Measurements from ENCODE around the gene JAKMIP2.
A peak's percentile ranks its signal among the peaks of the same experiment; 100 is the strongest.

Gene JAKMIP2

DNA sequence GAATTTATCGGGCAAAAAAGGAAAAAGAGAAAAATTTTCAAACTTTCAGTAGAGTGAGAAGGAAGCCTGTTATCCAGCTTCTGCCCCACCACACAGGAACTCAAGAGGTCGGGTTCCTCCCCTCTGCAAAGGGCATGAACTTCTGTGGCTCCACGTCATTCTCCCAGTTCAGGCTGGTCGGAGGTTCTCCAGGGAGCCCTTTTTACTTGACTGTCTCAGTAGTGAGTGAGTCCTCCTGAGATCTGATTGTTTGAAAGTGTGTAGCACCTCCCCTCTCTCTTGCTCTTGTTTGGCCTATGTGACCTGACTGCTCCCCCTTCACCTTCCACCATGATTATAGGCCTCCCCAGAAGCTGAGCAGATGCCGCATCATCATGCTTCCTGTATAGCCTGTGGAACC lies 39.2 kb upstream of the JAKMIP2 start:
- ChIA-PET CTCF (interaction anchor here (1.3 to 2.7 kb wide), 4 partner anchors 11 to 204 kb away, joined by 3 to 50 read pairs (median 9); partner anchors contain the start of gene SPINK1), POLR2A (no interaction called here)
- no peak for DNase-seq (ENCODE audit: extremely low spot score)
- TF ChIP-seq, protein P1, sequence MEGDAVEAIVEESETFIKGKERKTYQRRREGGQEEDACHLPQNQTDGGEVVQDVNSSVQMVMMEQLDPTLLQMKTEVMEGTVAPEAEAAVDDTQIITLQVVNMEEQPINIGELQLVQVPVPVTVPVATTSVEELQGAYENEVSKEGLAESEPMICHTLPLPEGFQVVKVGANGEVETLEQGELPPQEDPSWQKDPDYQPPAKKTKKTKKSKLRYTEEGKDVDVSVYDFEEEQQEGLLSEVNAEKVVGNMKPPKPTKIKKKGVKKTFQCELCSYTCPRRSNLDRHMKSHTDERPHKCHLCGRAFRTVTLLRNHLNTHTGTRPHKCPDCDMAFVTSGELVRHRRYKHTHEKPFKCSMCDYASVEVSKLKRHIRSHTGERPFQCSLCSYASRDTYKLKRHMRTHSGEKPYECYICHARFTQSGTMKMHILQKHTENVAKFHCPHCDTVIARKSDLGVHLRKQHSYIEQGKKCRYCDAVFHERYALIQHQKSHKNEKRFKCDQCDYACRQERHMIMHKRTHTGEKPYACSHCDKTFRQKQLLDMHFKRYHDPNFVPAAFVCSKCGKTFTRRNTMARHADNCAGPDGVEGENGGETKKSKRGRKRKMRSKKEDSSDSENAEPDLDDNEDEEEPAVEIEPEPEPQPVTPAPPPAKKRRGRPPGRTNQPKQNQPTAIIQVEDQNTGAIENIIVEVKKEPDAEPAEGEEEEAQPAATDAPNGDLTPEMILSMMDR (IDR thresholded peaks at IDR 0.05; ENCODE audit: control extremely low read depth, extremely low read depth, low read depth, missing control alignments): no peak

DNA sequence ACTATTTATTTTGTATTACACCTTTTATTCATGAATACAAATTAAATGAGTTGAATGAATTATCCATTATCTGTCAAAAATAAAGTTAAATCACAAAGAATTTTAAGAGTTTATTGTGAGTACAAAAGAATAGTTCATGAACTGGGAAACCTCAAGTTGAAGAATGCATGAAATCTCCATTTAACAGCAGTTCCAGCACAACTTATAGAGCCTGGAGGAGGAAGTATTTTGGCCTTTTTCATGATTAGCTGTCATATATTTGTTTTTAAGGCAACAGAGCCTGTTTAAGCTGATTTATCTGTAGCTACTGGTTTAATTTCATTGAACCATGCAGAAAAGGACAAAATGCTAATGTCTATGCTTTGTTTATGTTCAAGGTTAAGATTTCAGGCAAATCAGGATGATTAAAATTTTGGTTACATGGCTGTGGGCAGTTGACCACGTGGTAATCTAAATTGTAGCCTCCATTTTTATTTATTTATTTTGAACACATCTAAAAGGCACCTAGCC lies 36.8 kb upstream of the JAKMIP2 start:
- CTCF ChIA-PET: interaction anchor here (1.1 to 2.5 kb wide), 2 partner anchors 38 to 191 kb away, joined by 4 to 15 read pairs; no protein-coding TSS in a partner anchor
- DNase-seq (ENCODE audit: extremely low spot score): no peak
- TF ChIP-seq, protein P1 (IDR thresholded peaks at IDR 0.05; ENCODE audit: control extremely low read depth, extremely low read depth, low read depth, missing control alignments): no peak
- POLR2A ChIA-PET: no interaction called here

DNA sequence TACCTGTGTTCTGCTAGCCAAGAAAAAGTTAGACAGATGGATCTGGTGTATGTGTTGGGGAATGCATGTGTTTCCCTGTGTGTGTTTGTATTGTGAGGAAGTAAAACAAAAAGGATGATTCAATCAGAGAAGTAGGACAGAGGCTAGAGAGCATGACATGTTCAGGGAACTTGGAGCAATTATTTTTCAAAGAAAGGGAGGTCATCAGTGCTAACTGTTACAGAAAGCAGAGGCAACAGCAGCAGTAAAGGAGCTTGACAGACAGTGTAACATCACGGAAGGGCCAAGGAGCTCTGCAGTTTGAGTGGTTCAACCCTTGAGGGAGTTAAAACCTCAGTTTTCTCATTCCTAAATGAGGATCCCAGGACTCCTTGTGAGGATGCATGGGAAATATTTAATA lies 35.8 kb upstream of the JAKMIP2 start:
- ChIA-PET CTCF (interaction anchor here (2.5 kb wide), 1 partner anchor 190 kb away, joined by 15 read pairs; no protein-coding TSS in a partner anchor), POLR2A (no interaction called here)
- TF ChIP-seq, protein P1 (IDR thresholded peaks at IDR 0.05; ENCODE audit: control extremely low read depth, extremely low read depth, low read depth, missing control alignments): no peak
- DNase-seq (ENCODE audit: extremely low spot score): no peak

DNA sequence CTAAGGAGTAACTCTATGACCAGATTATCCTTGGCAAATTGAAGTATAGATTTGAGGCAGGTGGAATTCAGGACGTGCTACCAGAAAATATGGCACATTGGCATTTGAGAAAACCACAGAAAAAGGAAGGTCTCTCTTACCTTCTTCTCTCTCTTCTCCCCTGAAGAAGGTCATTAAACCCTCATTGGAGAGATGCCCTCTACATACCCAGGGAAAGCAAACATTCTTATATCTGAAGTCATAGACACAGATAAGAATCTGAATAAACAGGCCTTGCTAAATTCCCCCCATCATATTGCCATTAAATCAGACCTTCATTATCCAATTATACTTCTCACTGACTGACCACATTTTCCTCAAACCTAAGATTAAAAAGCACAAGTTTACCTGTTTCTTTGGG lies 31.2 kb upstream of the JAKMIP2 start:
- CTCF ChIA-PET: interaction anchor here (1.1 kb wide), 1 partner anchor 9 kb away, joined by 5 read pairs; no protein-coding TSS in a partner anchor
- TF ChIP-seq, protein P1 (IDR thresholded peaks at IDR 0.05; ENCODE audit: control extremely low read depth, extremely low read depth, low read depth, missing control alignments): no peak
- POLR2A ChIA-PET: no interaction called here
- no peak for DNase-seq (ENCODE audit: extremely low spot score)

DNA sequence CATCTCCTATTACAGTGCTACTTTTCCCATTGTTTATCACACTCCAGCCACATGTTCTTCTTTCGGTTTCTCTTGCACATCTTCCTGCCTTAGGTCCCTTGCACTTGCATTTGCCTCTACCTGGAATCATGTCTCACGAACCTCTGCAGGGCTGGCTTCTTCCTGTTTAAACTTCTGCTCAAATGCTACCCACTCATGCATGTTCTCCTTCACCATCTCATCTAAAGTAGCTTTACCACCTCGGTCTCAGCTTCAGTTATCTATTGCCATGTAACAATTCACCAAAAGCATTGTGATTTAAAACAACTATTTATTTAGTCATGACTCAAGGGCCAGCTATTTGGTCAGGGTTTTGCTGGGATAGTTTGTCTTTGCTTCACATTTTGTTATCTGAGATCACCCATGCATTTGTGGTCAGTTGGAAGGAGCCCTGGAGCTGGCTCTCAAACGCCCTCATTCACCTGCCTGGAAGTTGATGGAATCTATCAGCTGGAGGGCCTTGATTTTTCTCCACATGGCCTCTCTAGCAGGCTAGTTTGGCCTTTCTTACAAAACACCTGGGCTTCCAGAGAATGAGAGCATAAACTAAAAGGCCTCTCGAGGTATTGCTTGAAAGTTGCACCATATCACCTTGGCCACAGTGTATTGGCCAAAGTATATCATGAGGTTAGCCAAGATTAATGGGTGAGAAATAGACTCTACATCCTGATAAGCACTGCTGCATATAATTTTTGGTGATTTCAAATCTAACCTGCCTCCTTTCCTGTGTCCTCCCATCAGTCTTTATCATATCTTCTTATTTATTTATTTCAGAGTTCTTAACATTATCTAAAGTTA lies 27.5 kb upstream of the JAKMIP2 start:
- CTCF ChIA-PET: interaction anchor here (1.0 kb wide), 1 partner anchor 11 kb away, joined by 3 read pairs; no protein-coding TSS in a partner anchor
- TF ChIP-seq, protein P1 (IDR thresholded peaks at IDR 0.05; ENCODE audit: control extremely low read depth, extremely low read depth, low read depth, missing control alignments): no peak
- DNase-seq (ENCODE audit: extremely low spot score): no peak
- POLR2A ChIA-PET: no interaction called here

DNA sequence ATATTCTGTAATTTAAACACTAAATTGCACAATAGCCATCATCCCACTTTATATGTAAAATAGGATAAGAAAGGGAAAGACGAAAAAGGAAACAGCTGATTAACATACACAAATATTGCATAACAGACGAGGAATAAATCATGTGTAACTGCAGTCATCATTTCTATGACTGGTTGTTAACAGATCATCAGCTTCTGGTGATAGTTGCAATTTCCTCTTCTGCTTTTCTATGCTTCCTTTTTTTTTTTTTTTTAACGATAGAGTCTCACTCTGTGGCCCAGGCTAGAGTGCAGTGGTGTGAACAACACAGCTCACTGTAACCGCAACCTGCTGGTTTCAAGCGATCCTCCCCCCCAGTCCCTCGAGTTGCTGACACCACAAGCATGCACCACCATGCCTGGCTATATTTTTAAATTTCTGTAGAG lies 22.5 kb upstream of the JAKMIP2 start:
- POLR2A ChIA-PET: no interaction called here
- DNase-seq (ENCODE audit: extremely low spot score): peak; percentile 7
- TF ChIP-seq, protein P1 (IDR thresholded peaks at IDR 0.05; ENCODE audit: control extremely low read depth, extremely low read depth, low read depth, missing control alignments): no peak

More for the DNA sequence above, 22.5 kb upstream of the JAKMIP2 start:
- CTCF ChIA-PET: no interaction called here

Data from GM10248 (cell line).